HL-60/S4 treated with phorbol 12-myristate 13-acetate at 8.2 ng/mL for 4 days and 3 days (cell line): ENCODE measurements around the gene FSD2.
"Not testable (repeated sequence)": the region's sequence is repeated elsewhere in the genome, so short reads cannot be mapped to it uniquely, and the experiment has no call there.

Source experiments
- in situ Hi-C: fragments of 300-500 bp; cut with MboI; formaldehyde crosslinking; loops from 2 replicates; pipeline ENCODE4 v1.15.0; 2022; ENCODE audit warnings: low sequenced_read_pairs

FSD2 gene

GRCh38 chr15:82799183-82799841 is 6.6 kb downstream of the FSD2 start:
- in situ Hi-C loops: no loop called here

- in situ Hi-C loops: no loop called here
Measured at GRCh38 chr15:82798531-82799166, 7.2 kb downstream of the FSD2 start.

- in situ Hi-C loops: no loop called here
Measured at GRCh38 chr15:82798104-82798503, 7.8 kb downstream of the FSD2 start.

- in situ Hi-C loops: no loop called here
Measured at GRCh38 chr15:82793737-82794136, 12.1 kb downstream of the FSD2 start.

- in situ Hi-C loops: no loop called here
Measured at GRCh38 chr15:82792068-82792467, 13.8 kb downstream of the FSD2 start.

GRCh38 chr15:82790321-82790720 is 15.5 kb downstream of the FSD2 start:
- in situ Hi-C loops: no loop called here

- in situ Hi-C loops: no loop called here
Measured at GRCh38 chr15:82789491-82789890, 16.4 kb downstream of the FSD2 start.

GRCh38 chr15:82788496-82788895 is 17.4 kb downstream of the FSD2 start:
- in situ Hi-C loops: no loop called here

GRCh38 chr15:82781349-82781748 is 24.5 kb downstream of the FSD2 start:
- in situ Hi-C loops: no loop called here

GRCh38 chr15:82778755-82779154 is 27.1 kb downstream of the FSD2 start:
- in situ Hi-C loops: no loop called here

- in situ Hi-C loops: no loop called here
Measured at GRCh38 chr15:82774496-82774895, 31.4 kb downstream of the FSD2 start.

- in situ Hi-C loops: no loop called here
Measured at GRCh38 chr15:82771789-82772607, 33.9 kb downstream of the FSD2 start.

GRCh38 chr15:82768414-82769054 is 37.3 kb downstream of the FSD2 start:
- in situ Hi-C loops: no loop called here

- in situ Hi-C loops: no loop called here
Measured at GRCh38 chr15:82767163-82767829, 38.6 kb downstream of the FSD2 start.

GRCh38 chr15:82766201-82766600 is 39.7 kb downstream of the FSD2 start:
- in situ Hi-C loops: not testable (repeated sequence)

- in situ Hi-C loops: no loop called here
Measured at GRCh38 chr15:82764740-82765139, 41.1 kb downstream of the FSD2 start.

- in situ Hi-C loops: no loop called here
Measured at GRCh38 chr15:82764117-82764490, 41.8 kb downstream of the FSD2 start.

GRCh38 chr15:82763361-82764116 is 42.3 kb downstream of the FSD2 start:
- in situ Hi-C loops: no loop called here

GRCh38 chr15:82751308-82751707 is 54.6 kb downstream of the FSD2 start:
- in situ Hi-C loops: no loop called here

- in situ Hi-C loops: no loop called here
Measured at GRCh38 chr15:82750831-82751180, 55.1 kb downstream of the FSD2 start.
